ENCODE data around the gene TPCN1.
A peak's percentile ranks its signal among the peaks of the same experiment; 100 is the strongest.

The TPCN1 gene

DNA sequence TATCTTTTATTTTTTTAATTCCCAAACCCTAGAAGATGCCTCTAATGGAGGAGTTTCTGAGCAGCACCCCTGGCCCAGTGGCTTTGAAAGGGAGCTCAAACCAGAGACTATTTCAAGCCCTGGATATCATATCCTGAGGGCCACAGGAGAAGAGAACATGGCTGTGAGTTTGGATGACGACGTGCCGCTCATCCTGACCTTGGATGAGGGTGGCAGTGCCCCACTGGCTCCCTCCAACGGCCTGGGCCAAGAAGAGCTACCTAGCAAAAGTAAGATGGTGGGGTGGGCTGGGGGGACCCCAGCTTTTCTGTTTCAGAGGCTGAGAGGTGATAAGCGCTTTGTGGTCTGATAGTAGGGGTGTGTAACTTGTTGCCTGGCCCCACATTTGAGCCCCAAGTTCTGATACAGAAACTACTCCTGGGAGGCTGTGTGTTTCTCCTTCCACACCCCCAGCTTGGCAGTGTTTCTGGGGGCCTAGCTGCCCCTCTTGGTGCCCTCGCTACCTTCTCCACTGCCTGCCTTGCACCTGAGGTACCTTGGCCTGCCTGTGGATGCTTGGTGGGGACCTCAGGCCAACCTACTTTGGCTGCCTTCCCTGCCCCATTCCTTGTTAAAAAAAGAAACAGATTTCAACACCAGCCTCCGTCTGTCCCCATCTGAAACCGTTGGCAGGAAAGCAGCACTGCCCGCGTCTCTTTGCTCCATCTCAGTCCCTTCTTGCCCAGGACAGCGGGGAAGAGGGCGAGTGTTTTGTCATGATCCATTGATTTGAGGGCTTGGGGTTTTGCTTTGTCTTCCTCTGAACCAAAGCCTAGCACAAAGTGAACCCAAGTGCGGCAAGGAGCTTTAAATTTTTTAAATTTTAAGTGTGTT lies 5.7 kb downstream of the TPCN1 start:
- DNase-seq: no peak

DNA sequence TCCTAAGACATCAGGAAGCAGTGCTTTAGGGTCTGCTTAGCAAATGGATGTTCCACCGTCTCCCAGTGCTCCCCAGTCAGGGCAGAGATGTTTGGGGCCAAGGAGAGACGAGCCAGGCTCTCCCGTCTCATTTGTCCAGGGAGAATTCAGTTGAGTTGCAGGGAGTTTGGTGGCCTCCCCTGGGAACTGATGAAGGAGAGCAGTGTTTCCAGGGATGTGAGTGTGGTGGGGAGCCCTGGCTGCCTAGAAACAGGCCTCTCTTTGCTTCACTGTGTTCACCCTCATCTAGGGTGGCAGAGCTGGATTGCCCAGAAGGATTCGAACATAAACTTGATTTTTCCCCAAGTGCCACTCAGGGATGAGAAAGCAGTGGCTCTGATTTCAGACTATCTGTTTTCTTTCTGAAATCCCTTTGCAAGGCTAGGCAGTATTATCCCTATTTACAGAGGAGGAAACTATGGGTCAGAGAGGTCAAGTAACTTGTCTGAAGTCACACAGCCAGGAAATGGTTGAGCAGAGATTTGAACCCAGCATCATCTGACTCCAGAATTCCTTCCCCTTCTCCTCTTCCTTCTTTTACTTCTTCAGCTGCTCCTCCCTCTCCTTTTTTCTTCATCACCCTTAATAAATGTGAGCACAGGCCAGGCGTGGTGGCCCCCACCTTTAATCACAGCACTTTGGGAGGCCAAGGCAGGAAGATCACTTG lies 6.6 kb downstream of the TPCN1 start:
- DNase-seq: no peak

DNA sequence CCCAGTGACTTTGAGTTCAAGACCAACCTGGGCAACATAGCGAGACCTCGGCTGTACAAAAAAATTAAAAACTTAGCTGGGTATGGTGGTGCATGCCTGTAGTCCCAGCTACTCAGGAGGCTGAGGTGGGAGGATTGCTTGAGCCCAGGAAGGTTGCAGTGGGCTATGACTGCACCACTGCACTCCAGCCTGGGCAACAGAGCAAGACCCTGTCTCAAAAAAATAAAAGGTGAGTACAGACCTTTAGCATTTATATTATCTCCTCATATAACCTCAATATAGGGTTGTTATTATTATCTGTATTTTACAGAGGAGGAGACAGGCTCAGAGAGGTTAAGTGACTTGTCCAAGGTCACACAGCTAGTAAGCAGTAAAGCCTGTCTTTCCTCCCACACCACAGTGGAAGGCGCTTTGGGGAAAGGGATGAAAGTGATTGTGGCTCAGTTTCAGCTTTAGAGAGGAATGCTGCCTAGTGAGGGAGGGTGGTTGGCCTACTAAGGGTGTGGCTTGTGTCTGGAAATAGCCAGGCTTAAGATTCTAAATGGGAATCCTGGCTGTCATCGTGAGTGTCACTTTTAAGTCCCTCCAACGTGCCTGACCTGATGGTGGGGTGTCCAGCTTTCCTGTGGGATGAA lies 7.2 kb downstream of the TPCN1 start:
- no peak for DNase-seq

DNA sequence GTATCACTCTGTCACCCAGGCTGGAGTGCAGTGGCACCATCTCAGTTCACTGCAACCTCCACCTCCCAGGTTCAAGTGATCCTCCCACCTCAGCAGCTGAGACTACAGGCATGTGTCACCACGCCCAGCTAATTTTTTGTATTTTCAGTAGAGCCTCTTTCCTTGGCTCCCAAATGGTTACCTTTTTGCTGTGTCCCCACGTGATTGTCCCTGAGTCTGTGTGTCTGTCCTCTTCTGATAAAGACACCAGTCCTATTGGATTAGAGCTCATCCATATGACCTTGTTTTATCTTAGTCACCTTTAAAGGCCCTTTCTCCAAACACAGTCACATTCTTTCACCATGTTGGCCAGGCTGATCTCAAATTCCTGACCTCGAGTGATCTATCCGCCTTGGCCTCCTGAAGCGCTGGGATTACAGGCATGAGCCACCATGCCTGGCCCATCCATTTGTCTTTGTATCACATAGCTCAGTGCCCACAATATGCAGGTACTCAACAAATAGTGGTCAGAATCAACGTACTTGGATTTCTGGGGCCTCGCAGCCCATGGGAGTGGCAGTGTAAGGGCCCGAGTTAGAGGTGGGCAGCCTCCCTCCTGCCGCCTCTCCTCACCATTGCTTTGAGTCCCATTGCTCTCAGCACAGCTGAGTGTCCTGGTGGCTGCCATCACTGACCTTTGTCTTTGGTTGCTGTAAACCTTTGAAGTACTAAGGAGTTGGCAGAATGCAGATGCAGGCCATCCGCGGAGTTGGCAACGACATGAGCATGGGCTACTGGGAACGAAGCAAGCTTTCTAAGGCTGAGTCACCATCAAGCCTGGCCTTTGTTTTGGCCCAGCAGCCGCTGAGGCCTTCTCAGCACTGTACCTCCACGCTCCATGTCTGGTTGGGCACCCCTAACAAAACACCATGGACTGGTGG lies 9.3 kb downstream of the TPCN1 start:
- no peak for DNase-seq

DNA sequence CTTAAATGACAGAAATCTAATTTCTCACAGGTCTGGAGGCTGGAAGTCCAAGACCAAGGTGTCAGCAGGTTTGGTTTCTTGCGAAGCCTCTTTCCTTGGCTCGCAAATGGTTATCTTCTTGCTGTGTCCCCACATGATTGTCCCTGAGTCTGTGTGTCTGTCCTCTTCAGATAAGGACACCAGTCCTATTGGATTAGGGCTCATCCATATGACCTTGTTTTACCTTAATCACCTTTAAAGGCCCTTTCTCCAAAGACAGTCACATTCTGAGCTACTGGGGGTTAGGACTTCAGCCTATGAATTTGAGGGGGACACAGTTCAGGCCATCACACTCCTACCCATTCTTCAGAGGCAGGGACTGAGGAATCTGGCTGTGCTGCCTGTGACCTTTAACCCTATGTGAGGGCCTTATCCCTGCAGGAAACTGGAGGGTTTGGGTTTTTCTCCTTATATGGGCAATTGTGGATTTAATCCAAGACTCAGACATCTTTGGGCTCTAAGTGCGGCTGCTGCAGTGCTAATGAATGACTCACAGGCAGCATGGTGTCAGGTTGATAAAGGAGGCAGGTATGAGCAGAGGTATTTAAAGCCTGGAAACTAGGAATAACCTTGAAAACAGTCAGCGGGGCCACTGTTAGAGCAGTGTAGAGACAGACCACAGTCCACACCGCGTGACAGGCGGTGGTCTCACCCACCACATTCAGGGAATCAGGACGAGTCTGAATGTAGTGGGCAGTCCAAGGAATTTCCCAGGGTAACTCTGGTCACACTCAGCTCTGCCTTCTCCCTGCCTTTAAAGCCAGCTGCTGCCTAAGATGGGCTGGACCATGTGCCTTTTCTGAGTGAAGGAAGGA lies 10.2 kb downstream of the TPCN1 start:
- no peak for DNase-seq

DNA sequence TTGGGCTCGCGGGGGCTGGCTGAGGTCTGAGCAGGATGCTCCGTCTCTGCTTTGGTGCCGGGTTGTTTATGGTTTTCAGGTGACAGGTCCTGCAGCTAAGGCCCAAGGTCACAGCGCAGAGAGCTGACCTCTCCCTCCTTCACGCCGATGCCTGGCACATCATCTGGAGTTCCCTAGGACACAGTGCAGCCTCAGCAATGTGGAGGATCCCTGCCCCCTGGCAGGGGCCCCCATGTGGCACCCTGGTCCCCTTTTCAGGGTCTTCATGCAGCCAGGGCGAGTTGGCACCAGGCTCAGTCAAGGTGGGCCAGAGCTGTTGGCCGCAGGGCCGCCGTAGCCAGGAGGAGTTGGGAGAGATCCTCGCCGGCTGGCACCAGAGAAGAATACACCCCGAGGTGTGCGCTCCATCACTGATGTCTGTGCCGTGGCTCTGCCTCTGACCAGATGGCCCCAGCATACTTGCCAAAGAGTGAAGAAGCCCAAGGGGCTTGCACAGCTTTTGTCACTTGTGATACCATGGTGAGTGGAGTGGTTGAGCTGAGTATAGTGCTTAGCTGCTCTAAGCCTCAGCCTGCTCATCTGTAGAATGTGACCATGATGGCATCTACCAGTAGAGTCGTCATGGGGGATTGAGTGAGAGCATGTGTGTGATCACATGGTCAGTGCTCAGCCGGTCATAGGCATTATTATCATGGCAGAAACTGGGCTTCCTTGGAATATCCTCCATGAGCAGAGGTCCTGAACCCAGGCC lies 11.0 kb downstream of the TPCN1 start:
- no peak for DNase-seq

DNA sequence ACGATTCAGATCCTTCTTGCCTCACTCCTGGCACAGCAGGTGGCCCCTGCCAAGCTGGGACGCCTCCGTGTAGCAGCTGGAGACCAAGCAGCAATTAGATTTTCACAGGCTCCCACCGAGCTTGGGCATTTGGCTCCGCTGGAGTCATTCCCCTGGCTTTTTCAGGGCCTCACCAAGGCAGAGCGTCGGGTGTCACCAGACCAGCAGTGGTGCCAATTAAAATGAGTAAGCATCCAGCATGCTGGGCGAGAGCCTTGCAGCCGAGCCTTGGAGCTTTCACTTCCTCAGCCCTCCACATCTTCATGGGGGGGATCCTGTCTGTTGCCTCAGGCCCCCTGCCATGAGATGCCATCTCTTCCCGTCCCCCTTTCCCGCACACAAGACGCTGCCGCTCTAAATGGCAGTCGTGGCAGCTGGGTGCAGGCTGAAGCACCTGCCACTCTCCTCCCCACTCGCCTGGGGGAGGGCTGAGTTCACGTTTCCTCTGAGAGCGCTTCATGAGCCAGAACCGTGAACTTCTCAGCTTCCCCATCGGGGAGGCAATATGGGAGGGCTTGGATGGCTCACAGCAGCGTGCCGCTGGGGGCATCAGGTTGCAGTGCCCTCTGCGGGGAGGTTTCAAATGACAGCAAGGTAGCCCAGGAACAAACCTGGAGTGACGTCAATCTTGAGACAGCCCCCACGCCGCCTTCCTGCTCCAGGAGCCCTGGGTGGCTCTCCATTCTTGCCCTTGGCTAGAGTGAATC lies 11.7 kb downstream of the TPCN1 start:
- DNase-seq: peak; percentile 81

DNA sequence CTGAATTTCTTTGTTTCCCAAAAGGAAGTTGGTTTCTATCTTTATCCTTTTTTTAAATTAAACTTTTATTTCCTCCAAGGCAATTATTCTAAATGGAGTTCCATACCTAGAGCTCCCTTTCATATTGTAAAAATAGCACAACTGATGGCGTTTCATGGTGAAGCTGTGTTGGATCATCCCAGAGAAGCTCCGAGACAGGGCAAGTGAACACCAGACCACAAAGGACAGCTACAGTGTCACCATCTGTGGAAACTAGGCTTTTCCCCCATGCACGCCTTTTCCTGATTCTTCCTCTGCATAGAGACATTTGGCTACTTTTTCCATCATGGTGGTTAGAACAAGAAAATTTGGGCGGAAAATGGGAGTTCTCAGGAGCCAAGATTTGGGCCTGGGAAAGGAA lies 12.7 kb downstream of the TPCN1 start:
- DNase-seq: no peak

DNA sequence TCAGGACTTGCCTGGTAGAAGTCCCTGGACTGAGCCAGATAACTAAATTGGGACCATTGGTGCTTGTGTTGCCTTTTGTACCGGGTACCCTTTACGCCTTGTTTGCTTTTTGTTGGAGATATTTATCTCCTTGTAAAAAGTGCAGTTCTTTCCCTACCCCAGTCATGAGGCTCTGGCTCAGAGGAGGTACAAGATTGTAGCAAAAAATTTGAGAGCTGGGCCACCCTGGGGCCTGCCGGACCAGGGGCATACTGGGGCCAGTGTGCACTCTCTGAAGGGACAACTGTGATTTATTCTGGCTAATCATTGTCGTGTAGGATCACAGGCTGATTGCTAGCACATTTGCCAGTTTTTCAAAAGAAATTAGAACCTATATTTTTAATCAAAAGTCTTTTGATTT lies 13.2 kb downstream of the TPCN1 start:
- no peak for DNase-seq

DNA sequence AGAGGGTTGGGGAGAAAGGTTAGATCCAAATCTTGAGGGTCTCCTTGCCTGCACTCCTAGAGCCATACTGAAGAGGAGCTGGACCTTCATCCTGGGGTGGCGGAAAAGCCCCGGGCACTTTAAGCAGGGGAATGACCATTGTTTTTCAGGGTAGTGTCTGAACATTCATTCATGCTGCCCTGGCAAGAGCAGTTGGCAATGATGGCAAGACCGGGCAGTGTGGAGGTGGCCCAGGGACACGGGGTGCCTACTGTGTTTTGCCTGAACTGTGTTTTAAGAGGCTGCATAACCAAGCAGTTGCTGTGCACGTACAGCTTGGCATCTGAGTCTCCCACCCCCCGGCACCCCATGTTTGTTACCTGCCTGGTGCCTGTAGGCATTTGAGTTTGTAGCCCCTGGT lies 14.7 kb downstream of the TPCN1 start:
- DNase-seq: no peak

DNA sequence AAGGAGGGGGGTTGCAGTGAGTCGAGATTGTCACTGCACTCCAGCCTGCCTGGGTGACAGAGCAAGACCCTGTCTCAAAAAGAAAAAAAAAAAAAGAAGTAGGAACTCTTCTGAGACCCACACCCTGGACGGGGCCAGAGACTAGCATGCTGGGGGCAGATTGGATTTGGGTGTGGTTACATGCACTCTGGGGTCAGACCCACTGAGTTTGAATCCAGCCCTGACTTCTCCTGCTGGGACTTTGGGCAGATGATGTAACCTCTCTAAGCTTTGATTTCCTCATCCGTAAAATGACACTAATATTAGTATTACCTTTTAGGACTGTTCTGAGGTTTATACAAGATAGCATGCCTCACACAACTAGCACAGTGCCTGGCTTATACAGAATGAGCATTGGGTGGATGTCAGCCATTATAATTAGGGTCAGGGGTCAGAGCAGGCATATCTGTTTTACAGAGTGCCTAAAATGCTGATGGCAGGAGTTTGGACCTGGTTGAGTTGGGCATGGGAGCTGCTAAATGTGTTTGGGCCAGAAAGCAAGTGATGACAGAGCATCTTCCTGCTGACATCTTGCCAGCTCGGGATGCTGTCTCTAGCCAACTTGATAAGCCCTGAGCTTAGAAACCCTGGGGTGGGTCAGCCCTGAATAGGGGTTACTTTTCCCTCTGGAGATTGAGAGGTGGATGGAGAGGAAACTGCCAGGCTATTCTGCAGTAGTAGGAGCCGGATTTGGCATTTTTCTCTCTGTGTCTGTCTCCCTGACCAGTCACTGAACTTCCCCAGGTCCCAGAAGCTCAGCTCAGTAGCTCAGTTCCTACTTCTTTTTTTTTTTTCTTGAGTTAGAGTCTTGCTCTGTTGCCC lies 15.5 kb downstream of the TPCN1 start:
- no peak for DNase-seq

DNA sequence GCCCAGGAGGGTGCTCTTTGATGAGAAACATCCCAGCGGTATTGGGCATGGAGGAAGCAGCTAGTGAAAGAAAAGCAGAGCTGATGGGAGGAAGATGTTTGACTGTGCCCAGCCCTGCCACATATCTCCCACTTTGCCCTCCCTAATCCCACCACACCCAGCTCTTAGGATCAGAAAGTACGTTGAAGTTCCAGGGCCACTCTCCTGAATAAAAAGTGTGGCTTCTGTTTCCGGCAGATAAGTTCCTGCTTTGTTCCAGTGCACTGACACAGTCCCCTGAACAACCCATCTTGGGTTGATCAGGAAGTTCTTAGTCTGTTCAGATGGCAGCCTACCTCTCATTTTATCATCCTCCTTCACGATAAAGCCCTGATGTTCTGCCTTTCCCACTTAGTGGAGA lies 16.5 kb downstream of the TPCN1 start:
- DNase-seq: no peak

DNA sequence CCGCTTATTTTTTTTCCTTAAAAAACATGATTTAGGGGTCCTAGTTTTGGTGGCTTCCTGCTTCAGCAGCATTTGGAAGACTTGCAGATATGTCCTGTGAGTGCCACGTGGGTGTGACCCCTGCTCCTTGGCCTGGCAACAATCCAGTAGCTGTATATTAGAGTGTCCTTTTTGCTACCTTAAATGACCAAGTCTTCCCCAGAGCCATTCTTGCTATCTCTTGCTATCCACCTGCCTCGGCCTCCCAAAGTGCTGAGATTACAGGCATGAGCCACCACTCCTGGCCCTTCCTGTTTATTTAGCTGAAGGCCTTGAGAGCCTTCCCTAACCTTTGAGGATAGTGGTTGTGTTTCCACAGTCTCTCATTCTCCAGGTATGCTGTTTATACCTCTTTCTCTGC lies 17.0 kb downstream of the TPCN1 start:
- DNase-seq: no peak

DNA sequence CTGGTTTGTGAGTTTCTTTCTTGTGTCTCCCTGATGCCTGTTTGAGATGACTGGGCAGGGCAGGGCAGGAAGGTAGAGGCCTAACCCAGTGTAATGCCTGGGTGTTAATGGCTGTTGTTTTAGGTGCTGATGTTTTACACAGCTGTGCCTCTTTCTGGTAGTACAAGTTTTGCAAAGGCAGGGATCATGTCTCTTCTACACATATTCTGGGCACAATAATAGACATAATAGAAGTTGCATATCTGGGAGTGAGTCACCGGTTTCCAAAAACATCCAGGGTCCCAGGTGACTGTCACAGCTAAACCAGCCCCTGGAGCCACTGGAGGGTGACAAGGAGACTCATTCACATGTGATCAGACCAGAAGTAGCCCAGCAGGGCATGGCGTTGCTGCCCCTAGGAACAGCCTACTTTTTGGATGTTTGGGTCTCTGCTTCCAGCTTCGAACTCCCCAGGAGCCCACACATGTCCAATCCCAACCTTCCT lies 18.1 kb downstream of the TPCN1 start:
- DNase-seq: no peak

DNA sequence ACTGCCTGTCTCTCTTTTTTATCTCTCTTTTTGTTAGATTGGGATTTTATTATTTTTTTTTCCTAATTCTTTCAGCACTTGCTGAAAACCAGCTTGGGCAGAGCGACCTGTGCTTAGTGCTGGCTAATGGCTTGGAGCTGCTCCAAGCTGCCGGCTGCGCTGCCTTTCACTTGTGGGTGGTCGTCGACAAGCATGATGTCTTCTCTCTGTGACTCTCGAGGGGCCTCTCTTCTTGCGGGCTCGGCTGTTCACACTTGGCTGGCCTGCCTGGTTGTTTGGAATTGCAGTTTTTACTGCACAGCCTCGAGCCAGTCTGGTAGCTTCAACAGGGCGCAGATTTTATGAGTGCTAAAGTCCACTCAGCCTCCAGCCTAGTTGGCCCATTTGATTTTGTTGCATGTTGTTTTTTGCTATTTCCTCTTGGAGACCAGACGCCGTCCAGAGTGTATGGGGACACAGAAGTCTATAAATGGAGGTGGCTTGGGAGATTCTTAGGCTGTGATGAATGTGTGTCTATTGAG lies 18.6 kb downstream of the TPCN1 start:
- DNase-seq: no peak

DNA sequence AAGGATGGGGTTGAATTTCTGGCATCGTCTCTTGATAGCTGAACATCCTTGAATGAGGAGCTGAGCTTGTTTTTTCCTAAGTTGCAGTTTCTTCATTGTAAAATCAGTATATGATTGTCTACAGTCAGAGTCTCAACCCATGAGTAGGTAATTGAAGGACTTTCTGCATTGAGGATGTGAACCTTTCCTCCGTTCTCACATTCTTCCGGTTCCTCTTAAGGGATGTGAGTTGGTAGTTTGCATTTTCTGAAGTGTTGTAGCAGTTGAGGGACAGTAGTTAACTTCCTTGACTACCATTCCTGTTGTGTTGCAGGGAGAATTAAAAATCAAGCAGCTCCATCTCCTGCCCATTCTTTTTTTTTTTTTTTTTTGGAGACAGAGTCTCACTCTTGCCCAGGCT lies 19.1 kb downstream of the TPCN1 start:
- DNase-seq: no peak

DNA sequence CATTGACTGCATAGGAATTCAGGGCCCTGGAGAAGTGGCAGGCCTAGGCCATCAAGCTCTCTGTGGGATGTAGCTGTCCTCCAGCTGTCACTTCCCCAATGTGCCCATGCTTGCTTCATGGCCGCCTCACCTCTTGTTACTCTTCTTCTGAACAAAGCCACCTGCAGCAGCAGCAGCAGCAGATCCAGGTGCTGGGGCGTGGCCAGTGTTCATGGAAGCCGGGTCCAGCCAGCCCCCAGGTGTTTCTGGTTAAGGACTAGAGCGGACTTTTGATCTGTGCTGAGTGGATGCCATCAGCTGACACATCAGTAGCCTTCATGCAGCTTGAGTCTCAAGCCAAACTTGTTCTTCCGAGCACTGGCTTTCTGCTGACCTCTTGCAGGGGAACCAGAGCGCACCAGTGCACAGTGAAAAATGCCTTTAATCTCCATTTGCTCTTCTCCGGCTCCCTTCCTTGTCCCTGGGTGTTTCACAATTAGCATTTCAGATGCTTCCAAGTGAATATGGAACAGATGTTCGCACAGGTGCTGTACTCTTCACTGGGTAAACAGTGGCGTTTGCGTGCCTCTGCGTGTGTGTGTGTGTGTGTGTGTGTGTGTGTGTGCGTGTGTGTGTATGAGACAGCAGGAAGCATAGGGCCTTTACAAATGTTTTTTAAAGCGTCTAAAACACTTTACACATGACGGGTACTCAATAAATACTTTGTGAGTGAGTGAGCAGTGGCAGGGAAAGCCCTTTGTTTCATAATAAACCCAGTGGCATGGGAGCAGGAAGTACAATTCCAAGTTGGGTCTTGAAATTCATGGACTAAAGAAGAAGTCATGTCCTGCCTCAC lies 20.1 kb downstream of the TPCN1 start:
- no peak for DNase-seq

DNA sequence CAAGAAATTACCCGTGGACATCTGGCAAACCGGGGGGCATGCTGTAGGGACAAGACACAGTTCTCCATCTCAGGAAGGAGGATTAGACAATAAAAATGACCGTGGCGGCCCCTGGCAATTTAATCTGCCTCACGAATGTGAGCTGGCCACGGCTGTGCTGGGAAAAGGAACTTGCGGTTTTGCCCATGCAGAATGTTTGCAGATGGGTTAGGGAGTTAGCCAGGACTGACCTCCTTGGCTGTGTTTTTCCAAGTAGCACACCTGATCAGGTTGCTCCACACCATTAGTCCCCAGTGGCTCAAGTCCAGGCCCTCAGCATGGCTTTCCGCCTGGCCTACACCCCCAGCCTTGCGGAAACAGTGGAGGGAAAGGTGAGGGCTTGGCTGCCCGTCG lies 20.8 kb downstream of the TPCN1 start:
- DNase-seq: no peak

Measured in CD4-positive, alpha-beta T cell treated with Interleukin-6 for 4 hours (primary cell).